ENCODE measurements around the gene GLT1D1.

GLT1D1 gene

DNA sequence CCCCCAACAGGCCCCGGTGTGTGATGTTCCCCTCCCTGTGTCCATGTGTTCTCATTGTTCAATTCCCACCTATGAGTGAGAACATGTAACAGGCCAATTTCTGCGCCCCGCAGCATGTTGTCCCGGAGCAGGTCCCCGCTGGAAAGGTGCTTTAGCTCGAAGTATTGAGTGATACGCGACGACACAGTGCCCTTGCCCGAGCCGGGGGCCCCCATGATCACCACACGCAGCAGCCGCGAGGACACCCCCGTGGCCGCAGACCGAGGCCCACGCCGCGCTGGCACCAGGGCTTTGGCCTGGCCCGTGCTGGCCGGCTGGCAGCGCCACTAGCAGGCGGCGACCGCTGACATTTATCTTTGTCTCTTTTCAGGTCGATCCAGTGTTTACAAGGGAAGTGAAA is 91.7 kb downstream of the GLT1D1 start:
- Histone ChIP-seq H3K36me3 (ENCODE audit: control insufficient read depth, insufficient read depth, low read length) (no peaks in the 10 kb centered on the region), H3K27me3 (ENCODE audit: control insufficient read depth, insufficient read depth, low read length) (no peaks in the 10 kb centered on the region), H3K27ac (ENCODE audit: low read depth, low read length) (no peak overlapping the region), H3K4me3 (ENCODE audit: low read depth, low read length) (no peak overlapping the region), H3K4me1 (ENCODE audit: control insufficient read depth, insufficient read depth, low read length) (no peaks in the 10 kb centered on the region), H3K9me3 (ENCODE audit: control insufficient read depth, insufficient read depth, low read length) (no peaks in the 10 kb centered on the region), H3K9ac (ENCODE audit: low read depth, low read length) (no peak overlapping the region)

GRCh38 chr12:128947209-128947608 is 93.9 kb downstream of the GLT1D1 start:
- Histone ChIP-seq H3K27ac (ENCODE audit: low read depth, low read length) (no peak overlapping the region), H3K27me3 (ENCODE audit: control insufficient read depth, insufficient read depth, low read length) (no peaks in the 10 kb centered on the region), H3K4me1 (ENCODE audit: control insufficient read depth, insufficient read depth, low read length) (no peaks in the 10 kb centered on the region)

DNA sequence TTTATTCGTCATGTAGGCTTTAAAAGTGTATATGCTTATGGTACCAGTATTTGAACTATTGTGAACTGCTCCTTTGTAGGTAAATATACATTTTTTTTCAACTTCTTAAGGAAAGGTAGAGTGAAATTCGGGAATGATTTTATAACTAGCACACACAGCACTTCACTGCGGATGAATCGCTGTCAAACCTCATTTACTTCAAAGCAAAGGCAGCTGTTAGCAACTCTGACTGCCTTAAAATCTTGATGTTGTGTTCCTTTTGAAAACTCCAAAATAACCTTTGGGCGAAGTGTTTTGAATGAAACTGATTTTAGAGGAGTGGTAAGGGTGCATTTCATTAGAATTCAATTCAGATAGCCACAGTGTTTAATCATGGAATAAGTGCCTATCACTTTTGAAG is 95.8 kb downstream of the GLT1D1 start:
- no peaks in the 10 kb centered on the region for H3K9me3 ChIP-seq (ENCODE audit: control insufficient read depth, insufficient read depth, low read length)
- H3K27me3 ChIP-seq (ENCODE audit: control insufficient read depth, insufficient read depth, low read length): no peaks in the 10 kb centered on the region
- H3K4me3 ChIP-seq (ENCODE audit: low read depth, low read length): no peak overlapping the region
- no peaks in the 10 kb centered on the region for H3K36me3 ChIP-seq (ENCODE audit: control insufficient read depth, insufficient read depth, low read length)
- no peaks in the 10 kb centered on the region for H3K4me1 ChIP-seq (ENCODE audit: control insufficient read depth, insufficient read depth, low read length)
- no peak overlapping the region for H3K9ac ChIP-seq (ENCODE audit: low read depth, low read length)
- H3K27ac ChIP-seq (ENCODE audit: low read depth, low read length): no peak overlapping the region

More at GRCh38 chr12:128947209-128947608, 93.9 kb downstream of the GLT1D1 start:
- Histone ChIP-seq H3K4me3 (ENCODE audit: low read depth, low read length) (no peak overlapping the region), H3K36me3 (ENCODE audit: control insufficient read depth, insufficient read depth, low read length) (no peaks in the 10 kb centered on the region), H3K9me3 (ENCODE audit: control insufficient read depth, insufficient read depth, low read length) (no peaks in the 10 kb centered on the region), H3K9ac (ENCODE audit: low read depth, low read length) (no peak overlapping the region)

- H3K9me3 ChIP-seq (ENCODE audit: control insufficient read depth, insufficient read depth, low read length): no peaks in the 10 kb centered on the region
- H3K4me3 ChIP-seq (ENCODE audit: low read depth, low read length): no peak overlapping the region
- no peak overlapping the region for H3K27ac ChIP-seq (ENCODE audit: low read depth, low read length)
- no peaks in the 10 kb centered on the region for H3K4me1 ChIP-seq (ENCODE audit: control insufficient read depth, insufficient read depth, low read length)
- H3K36me3 ChIP-seq (ENCODE audit: control insufficient read depth, insufficient read depth, low read length): no peaks in the 10 kb centered on the region
- H3K9ac ChIP-seq (ENCODE audit: low read depth, low read length): no peak overlapping the region
- H3K27me3 ChIP-seq (ENCODE audit: control insufficient read depth, insufficient read depth, low read length): no peaks in the 10 kb centered on the region
Measured at GRCh38 chr12:128951448-128951847, 98.2 kb downstream of the GLT1D1 start.

GRCh38 chr12:128956755-128957154 is 103.5 kb downstream of the GLT1D1 start:
- Histone ChIP-seq H3K27me3 (ENCODE audit: control insufficient read depth, insufficient read depth, low read length) (no peaks in the 10 kb centered on the region), H3K4me1 (ENCODE audit: control insufficient read depth, insufficient read depth, low read length) (peaks cover 12% of the 10 kb centered on the region), H3K9me3 (ENCODE audit: control insufficient read depth, insufficient read depth, low read length) (no peaks in the 10 kb centered on the region), H3K9ac (ENCODE audit: low read depth, low read length) (no peak overlapping the region), H3K36me3 (ENCODE audit: control insufficient read depth, insufficient read depth, low read length) (no peaks in the 10 kb centered on the region), H3K27ac (ENCODE audit: low read depth, low read length) (no peak overlapping the region), H3K4me3 (ENCODE audit: low read depth, low read length) (no peak overlapping the region)

DNA sequence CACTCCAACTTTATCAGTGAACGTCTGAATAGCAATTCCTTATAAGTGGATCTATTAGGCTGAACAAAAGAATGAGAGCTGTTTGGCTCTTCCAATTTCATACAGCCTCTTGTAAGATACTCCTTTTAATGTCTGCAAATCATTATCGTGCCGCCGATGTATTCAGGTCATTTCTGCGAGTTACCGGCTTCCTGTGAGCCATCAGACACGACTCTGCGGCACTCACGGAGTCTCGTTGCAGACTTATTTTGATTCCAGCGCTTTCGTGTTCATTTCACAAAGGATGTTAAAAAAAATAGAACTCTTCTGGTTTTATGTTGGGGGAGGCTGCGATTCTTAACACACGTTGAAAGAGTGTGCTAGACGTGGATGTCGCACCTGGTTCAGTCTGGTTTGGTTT is 106.6 kb downstream of the GLT1D1 start:
- no peaks in the 10 kb centered on the region for H3K27me3 ChIP-seq (ENCODE audit: control insufficient read depth, insufficient read depth, low read length)
- no peaks in the 10 kb centered on the region for H3K36me3 ChIP-seq (ENCODE audit: control insufficient read depth, insufficient read depth, low read length)
- no peak overlapping the region for H3K9ac ChIP-seq (ENCODE audit: low read depth, low read length)
- H3K4me3 ChIP-seq (ENCODE audit: low read depth, low read length): no peak overlapping the region
- H3K9me3 ChIP-seq (ENCODE audit: control insufficient read depth, insufficient read depth, low read length): no peaks in the 10 kb centered on the region
- peak overlapping the region; percentile 6 for H3K27ac ChIP-seq (ENCODE audit: low read depth, low read length)
- H3K4me1 ChIP-seq (ENCODE audit: control insufficient read depth, insufficient read depth, low read length): peaks cover 12% of the 10 kb centered on the region

GRCh38 chr12:128961308-128961902 is 108.1 kb downstream of the GLT1D1 start:
- Histone ChIP-seq H3K9ac (ENCODE audit: low read depth, low read length) (no peak overlapping the region), H3K4me1 (ENCODE audit: control insufficient read depth, insufficient read depth, low read length) (peaks cover 12% of the 10 kb centered on the region), H3K36me3 (ENCODE audit: control insufficient read depth, insufficient read depth, low read length) (no peaks in the 10 kb centered on the region), H3K9me3 (ENCODE audit: control insufficient read depth, insufficient read depth, low read length) (no peaks in the 10 kb centered on the region), H3K4me3 (ENCODE audit: low read depth, low read length) (no peak overlapping the region), H3K27ac (ENCODE audit: low read depth, low read length) (no peak overlapping the region), H3K27me3 (ENCODE audit: control insufficient read depth, insufficient read depth, low read length) (no peaks in the 10 kb centered on the region)

GRCh38 chr12:128961957-128962356 is 108.7 kb downstream of the GLT1D1 start:
- Histone ChIP-seq H3K36me3 (ENCODE audit: control insufficient read depth, insufficient read depth, low read length) (no peaks in the 10 kb centered on the region), H3K4me1 (ENCODE audit: control insufficient read depth, insufficient read depth, low read length) (peaks cover 12% of the 10 kb centered on the region), H3K9ac (ENCODE audit: low read depth, low read length) (no peak overlapping the region), H3K9me3 (ENCODE audit: control insufficient read depth, insufficient read depth, low read length) (no peaks in the 10 kb centered on the region), H3K4me3 (ENCODE audit: low read depth, low read length) (no peak overlapping the region), H3K27ac (ENCODE audit: low read depth, low read length) (no peak overlapping the region), H3K27me3 (ENCODE audit: control insufficient read depth, insufficient read depth, low read length) (no peaks in the 10 kb centered on the region)

- Histone ChIP-seq H3K9ac (ENCODE audit: low read depth, low read length) (no peak overlapping the region), H3K9me3 (ENCODE audit: control insufficient read depth, insufficient read depth, low read length) (no peaks in the 10 kb centered on the region), H3K27me3 (ENCODE audit: control insufficient read depth, insufficient read depth, low read length) (peaks cover 18% of the 10 kb centered on the region), H3K36me3 (ENCODE audit: control insufficient read depth, insufficient read depth, low read length) (no peaks in the 10 kb centered on the region), H3K27ac (ENCODE audit: low read depth, low read length) (no peak overlapping the region), H3K4me3 (ENCODE audit: low read depth, low read length) (no peak overlapping the region), H3K4me1 (ENCODE audit: control insufficient read depth, insufficient read depth, low read length) (peaks cover 15% of the 10 kb centered on the region)
Measured at GRCh38 chr12:128966203-128966810, 113.0 kb downstream of the GLT1D1 start.

DNA sequence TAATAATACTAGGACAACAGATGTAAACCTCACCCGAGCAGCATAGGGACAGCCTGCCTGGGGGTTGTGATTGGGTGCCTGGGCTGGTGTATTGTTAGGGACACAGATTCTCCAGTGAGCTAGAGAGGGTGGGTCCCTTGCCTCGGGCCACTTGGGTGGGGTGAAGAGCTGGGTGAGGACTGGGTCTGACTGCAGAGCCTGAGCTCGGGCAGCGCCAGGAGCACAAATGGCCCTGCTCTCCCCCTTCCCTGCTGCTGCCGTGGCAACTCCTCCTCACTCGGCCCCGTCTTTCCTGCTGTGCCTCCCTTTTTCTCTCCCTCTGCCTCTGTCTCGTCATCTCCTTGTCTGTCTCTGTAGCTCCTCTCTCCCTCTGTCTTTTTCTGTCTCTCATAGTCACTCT is 115.4 kb downstream of the GLT1D1 start:
- no peaks in the 10 kb centered on the region for H3K9me3 ChIP-seq (ENCODE audit: control insufficient read depth, insufficient read depth, low read length)
- peaks cover 27% of the 10 kb centered on the region for H3K27me3 ChIP-seq (ENCODE audit: control insufficient read depth, insufficient read depth, low read length)
- H3K4me3 ChIP-seq (ENCODE audit: low read depth, low read length): no peak overlapping the region
- no peak overlapping the region for H3K9ac ChIP-seq (ENCODE audit: low read depth, low read length)
- no peak overlapping the region for H3K27ac ChIP-seq (ENCODE audit: low read depth, low read length)
- peaks cover 21% of the 10 kb centered on the region for H3K4me1 ChIP-seq (ENCODE audit: control insufficient read depth, insufficient read depth, low read length)
- H3K36me3 ChIP-seq (ENCODE audit: control insufficient read depth, insufficient read depth, low read length): no peaks in the 10 kb centered on the region

- H3K27ac ChIP-seq (ENCODE audit: low read depth, low read length): peak overlapping the region; percentile 30
- H3K4me3 ChIP-seq (ENCODE audit: low read depth, low read length): peak overlapping the region; percentile 53
- no peaks in the 10 kb centered on the region for H3K9me3 ChIP-seq (ENCODE audit: control insufficient read depth, insufficient read depth, low read length)
- peaks cover 26% of the 10 kb centered on the region for H3K4me1 ChIP-seq (ENCODE audit: control insufficient read depth, insufficient read depth, low read length)
- H3K9ac ChIP-seq (ENCODE audit: low read depth, low read length): no peak overlapping the region
- H3K27me3 ChIP-seq (ENCODE audit: control insufficient read depth, insufficient read depth, low read length): peaks cover 27% of the 10 kb centered on the region
- no peaks in the 10 kb centered on the region for H3K36me3 ChIP-seq (ENCODE audit: control insufficient read depth, insufficient read depth, low read length)
Measured at GRCh38 chr12:128969480-128970055, 116.3 kb downstream of the GLT1D1 start.
